ENCODE results near the gene PIK3C3. TPM values are rescaled to one million over a fixed set of nuclear protein-coding genes. Genes with fewer than 3 reads are reported as not detected.

Gene PIK3C3
- total and polyA plus RNA-seq, 2 of the 8 experiments (the other 6 are each of a cell fraction or from before 2014, with no cell fraction given): 15.3 to 47.4 TPM

DNA sequence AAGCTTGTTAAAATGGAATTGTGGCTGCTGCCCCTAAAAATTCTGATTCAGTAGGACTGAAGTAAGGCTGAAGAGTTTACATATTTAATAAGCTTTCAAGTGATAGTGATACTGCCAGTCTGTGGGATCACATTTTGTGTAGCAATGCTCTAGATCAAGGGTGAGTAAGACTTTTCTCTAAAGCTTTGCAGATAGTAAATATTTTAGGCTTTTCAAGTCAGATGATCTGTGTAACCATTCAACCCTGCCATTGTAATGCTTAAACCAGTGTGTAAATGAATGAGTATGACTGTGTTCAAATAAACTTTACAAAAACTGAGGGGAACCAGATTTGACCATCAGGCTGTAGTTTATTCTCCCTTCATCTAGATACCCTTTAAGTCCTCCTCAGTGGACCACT is 92.7 kb downstream of the PIK3C3 start:
- Histone ChIP-seq H4K20me1 (replicated peaks in 1 of 2; ENCODE audit: control insufficient read depth in 1 of 2, insufficient read depth in 2 of 2, low read length in 2 of 2) (no peaks in the 10 kb centered on the region), H2BK120ac (replicated peaks; ENCODE audit: low read depth, low read length) (no peak overlapping the region), H3K4me1 (replicated peaks in 1 of 4; ENCODE audit: control insufficient read depth in 3 of 4, insufficient read depth in 4 of 4, low read length in 3 of 4) (no peaks in the 10 kb centered on the region), H3K27me3 (replicated peaks in 1 of 4; ENCODE audit: control insufficient read depth in 3 of 4, extremely low read depth in 1 of 4, insufficient read depth in 3 of 4, low read length in 3 of 4) (no peaks in the 10 kb centered on the region), H3K9ac (replicated peaks in 1 of 4; ENCODE audit: extremely low read depth in 1 of 4, low read depth in 3 of 4, low read length in 3 of 4) (no peak overlapping the region), H3K79me2 (ENCODE audit: control insufficient read depth in 1 of 2, insufficient read depth in 2 of 2, low read length in 2 of 2) (no peaks in the 10 kb centered on the region), H4K91ac (replicated peaks; ENCODE audit: insufficient read length, low read length) (no peak overlapping the region), H4K8ac (ENCODE audit: extremely low read depth, insufficient read depth, low read length) (no peak overlapping the region), H3K4ac (replicated peaks; ENCODE audit: insufficient read length, low read depth, low read length) (no peak overlapping the region), H3K36me3 (ENCODE audit: control insufficient read depth in 2 of 4, insufficient read depth in 4 of 4, low read length in 3 of 4) (peaks cover 0 to 9% (median 2%) of the 10 kb centered on the region in 4 experiments; a peak in 2 of 8 replicates), H2AK5ac (ENCODE audit: low read depth, low read length) (no peak overlapping the region), H3K18ac (ENCODE audit: extremely low read depth, low read length) (no peak overlapping the region), H2AFZ (ENCODE audit: low read length) (no peak overlapping the region), H4K5ac (ENCODE audit: insufficient read length, low read depth, low read length) (no peak overlapping the region), H3K4me2 (ENCODE audit: insufficient read depth in 1 of 2, low read depth in 2 of 2, low read length in 2 of 2) (no peak overlapping the region), H3K56ac (replicated peaks; ENCODE audit: insufficient read length, low read depth, low read length) (no peak overlapping the region), H3K79me1 (ENCODE audit: low read depth, low read length) (no peaks in the 10 kb centered on the region), H3K27ac (ENCODE audit: low read depth, low read length) (no peak overlapping the region), H2BK15ac (ENCODE audit: low read length) (no peak overlapping the region), H2BK12ac (ENCODE audit: low read depth, low read length) (no peak overlapping the region), H2BK20ac (ENCODE audit: low read length) (no peak overlapping the region), H3K9me3 (ENCODE audit: insufficient read depth in 2 of 2, low read depth in 1 of 2, low read length in 1 of 2) (no peaks in the 10 kb centered on the region), H3K23ac (ENCODE audit: insufficient read length) (no peak overlapping the region), H3K23me2 (ENCODE audit: low read depth, low read length) (no peaks in the 10 kb centered on the region), H3K14ac (ENCODE audit: insufficient read length) (no peak overlapping the region), H2BK5ac (ENCODE audit: low read depth, low read length) (no peak overlapping the region), H3K4me3 (ENCODE audit: extremely low read depth in 1 of 4, insufficient read depth in 2 of 4, low read depth in 3 of 4, low read length in 4 of 4) (no peak overlapping the region)
- POLR2A ChIA-PET (ENCODE audit: partially characterized antibody): no interaction called here
- no peak for FAIRE-seq
- CTCF ChIA-PET (ENCODE audit: partially characterized antibody): interaction anchor here (0.5 to 1.4 kb wide), 3 partner anchors 66 to 1540 kb away, joined by 3 read pairs; no protein-coding TSS in a partner anchor
- DNase-seq (ENCODE audit: low read depth in 1 of 2, low spot score in 2 of 2): no peak
- TF ChIP-seq POLR2A (IDR thresholded peaks at IDR 0.05; ENCODE audit: control extremely low read depth in 1 of 2, low read depth in 2 of 2, low read length in 2 of 2) (no peak), MAFK (IDR thresholded peaks at IDR 0.05; ENCODE audit: low read depth, low read length) (no peak), CREB1 (IDR thresholded peaks at IDR 0.05) (no peak), NRF1 (IDR thresholded peaks at IDR 0.05; ENCODE audit: low read depth, low read length) (no peak), JUND (IDR thresholded peaks at IDR 0.05; ENCODE audit: low read length) (no peak), TAF1 (IDR thresholded peaks at IDR 0.05; ENCODE audit: low read depth, low read length) (no peak), NANOG (IDR thresholded peaks at IDR 0.05; ENCODE audit: insufficient read depth, low read depth, low read length, poor library complexity, severe bottlenecking) (no peak), RFX5 (IDR thresholded peaks at IDR 0.05; ENCODE audit: borderline replicate concordance, low read depth, low read length) (no peak), SP4 (IDR thresholded peaks at IDR 0.05; ENCODE audit: low read length) (no peak), EGR1 (IDR thresholded peaks at IDR 0.05; ENCODE audit: borderline replicate concordance, low read depth, low read length) (no peak), KDM4A (IDR thresholded peaks at IDR 0.05; ENCODE audit: low read depth, low read length, severe bottlenecking) (no peak)
- TF ChIP-seq, protein P1, sequence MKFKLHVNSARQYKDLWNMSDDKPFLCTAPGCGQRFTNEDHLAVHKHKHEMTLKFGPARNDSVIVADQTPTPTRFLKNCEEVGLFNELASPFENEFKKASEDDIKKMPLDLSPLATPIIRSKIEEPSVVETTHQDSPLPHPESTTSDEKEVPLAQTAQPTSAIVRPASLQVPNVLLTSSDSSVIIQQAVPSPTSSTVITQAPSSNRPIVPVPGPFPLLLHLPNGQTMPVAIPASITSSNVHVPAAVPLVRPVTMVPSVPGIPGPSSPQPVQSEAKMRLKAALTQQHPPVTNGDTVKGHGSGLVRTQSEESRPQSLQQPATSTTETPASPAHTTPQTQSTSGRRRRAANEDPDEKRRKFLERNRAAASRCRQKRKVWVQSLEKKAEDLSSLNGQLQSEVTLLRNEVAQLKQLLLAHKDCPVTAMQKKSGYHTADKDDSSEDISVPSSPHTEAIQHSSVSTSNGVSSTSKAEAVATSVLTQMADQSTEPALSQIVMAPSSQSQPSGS (IDR thresholded peaks at IDR 0.05; ENCODE audit: low read length): no peak
- TF ChIP-seq, protein P2, sequence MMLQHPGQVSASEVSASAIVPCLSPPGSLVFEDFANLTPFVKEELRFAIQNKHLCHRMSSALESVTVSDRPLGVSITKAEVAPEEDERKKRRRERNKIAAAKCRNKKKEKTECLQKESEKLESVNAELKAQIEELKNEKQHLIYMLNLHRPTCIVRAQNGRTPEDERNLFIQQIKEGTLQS (IDR thresholded peaks at IDR 0.05; ENCODE audit: insufficient read depth, low read depth, low read length): no peak
- TF ChIP-seq, protein P3, sequence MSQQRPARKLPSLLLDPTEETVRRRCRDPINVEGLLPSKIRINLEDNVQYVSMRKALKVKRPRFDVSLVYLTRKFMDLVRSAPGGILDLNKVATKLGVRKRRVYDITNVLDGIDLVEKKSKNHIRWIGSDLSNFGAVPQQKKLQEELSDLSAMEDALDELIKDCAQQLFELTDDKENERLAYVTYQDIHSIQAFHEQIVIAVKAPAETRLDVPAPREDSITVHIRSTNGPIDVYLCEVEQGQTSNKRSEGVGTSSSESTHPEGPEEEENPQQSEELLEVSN (IDR thresholded peaks at IDR 0.05): no peak
